Astrocyte of the cerebellum (primary cell): ENCODE measurements around the gene EPS8L2.
"Not testable (repeated sequence)": the region's sequence is repeated elsewhere in the genome, so short reads cannot be mapped to it uniquely, and the experiment has no call there.

Experiments
- DNase-seq: peaks from one replicate; pipeline ENCODE4 v3.0.0-alpha.2; 2011; ENCODE audit warnings: low read depth
- H3K4me3 ChIP-seq: 2 replicates; pipeline ENCODE4 v1.5.1; 2011; ENCODE audit warnings: mild to moderate bottlenecking, low read depth, low read length, moderate library complexity
- in situ Hi-C: cut with HindIII; loops from 2 replicates; pipeline ENCODE4 v1.10.0; 2017; ENCODE audit warnings: low sequenced_read_pairs
- TF ChIP-seq, protein P1 (sequence below): IDR thresholded peaks from 2 replicates; pipeline ENCODE4 v1.5.1; 2012; ENCODE audit warnings: low read length, low read depth, moderate library complexity, mild to moderate bottlenecking; ENCODE audit errors: missing control alignments

EPS8L2 gene

DNA sequence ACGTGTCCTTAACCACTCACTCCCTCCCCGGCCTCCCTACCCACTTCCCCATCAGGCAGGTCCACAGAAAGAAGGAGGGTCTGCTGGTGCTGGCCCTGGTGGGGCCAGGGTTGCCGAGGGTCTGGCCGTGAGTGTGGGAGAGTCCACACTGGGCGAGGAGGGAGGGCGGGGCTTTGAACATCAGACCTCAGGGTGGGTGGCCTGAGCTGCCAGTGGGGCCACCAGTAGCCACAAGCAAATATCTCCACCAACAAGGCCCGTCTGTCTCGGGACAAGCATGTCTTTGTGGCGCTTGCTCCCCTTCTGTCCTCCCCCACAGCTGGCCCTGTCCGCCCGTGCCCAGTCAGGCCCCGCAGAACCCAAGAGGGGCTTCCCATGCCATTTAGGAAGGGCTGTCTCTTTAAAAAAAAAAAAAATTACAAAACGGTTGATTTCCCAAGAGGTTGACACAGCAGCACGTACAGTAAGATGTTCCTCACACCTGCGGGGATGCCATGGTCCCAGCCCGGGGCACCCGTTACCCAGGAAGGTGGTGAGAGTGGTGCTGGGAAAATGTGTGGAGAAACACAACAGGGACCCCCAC is 23.6 kb downstream of the EPS8L2 start:
- no peak for DNase-seq
- in situ Hi-C loops: no loop called here
- no peak overlapping the region for H3K4me3 ChIP-seq
- TF ChIP-seq, protein P1, sequence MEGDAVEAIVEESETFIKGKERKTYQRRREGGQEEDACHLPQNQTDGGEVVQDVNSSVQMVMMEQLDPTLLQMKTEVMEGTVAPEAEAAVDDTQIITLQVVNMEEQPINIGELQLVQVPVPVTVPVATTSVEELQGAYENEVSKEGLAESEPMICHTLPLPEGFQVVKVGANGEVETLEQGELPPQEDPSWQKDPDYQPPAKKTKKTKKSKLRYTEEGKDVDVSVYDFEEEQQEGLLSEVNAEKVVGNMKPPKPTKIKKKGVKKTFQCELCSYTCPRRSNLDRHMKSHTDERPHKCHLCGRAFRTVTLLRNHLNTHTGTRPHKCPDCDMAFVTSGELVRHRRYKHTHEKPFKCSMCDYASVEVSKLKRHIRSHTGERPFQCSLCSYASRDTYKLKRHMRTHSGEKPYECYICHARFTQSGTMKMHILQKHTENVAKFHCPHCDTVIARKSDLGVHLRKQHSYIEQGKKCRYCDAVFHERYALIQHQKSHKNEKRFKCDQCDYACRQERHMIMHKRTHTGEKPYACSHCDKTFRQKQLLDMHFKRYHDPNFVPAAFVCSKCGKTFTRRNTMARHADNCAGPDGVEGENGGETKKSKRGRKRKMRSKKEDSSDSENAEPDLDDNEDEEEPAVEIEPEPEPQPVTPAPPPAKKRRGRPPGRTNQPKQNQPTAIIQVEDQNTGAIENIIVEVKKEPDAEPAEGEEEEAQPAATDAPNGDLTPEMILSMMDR: no peak

DNA sequence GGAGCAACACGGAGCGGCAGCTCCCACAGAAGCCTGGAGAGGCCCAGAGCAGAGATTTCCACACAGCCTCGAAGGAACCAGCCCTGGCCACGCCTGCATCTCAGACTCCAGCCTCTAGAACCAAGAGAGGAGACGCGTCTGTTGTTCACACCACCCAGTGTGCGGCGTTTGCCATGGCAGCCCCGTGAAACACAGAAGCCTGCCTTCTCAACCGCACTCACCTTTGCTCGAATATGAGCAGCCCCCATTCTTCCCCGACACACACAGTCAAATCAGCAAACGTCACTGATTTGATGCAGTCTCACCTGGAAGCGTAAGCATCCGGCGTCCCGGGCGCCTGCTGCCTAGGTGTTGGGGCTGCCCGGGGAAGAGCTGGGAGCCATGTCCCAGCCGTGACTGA is 27.0 kb downstream of the EPS8L2 start:
- in situ Hi-C loops: no loop called here
- no peak overlapping the region for H3K4me3 ChIP-seq
- DNase-seq: no peak
- TF ChIP-seq, protein P1: no peak

DNA sequence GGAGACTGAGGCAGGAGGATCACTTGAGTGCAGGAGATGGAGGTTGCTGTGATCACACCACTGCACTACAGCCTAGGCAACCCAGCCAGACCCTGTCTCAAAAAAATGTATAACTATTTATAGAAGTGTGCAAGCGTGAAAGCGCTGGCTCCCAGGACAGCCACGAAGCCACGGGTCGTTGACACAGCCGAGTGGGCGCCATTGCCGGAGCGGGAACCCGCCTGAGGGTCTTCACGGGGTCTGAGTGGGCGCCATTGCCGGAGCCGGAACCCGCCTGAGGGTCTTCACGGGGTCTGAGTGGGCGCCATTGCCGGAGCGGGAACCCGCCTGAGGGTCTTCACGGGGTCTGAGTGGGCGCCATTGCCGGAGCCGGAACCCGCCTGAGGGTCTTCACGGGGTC is 28.5 kb downstream of the EPS8L2 start:
- H3K4me3 ChIP-seq, DNase-seq, in situ Hi-C loops: not testable (repeated sequence)

DNA sequence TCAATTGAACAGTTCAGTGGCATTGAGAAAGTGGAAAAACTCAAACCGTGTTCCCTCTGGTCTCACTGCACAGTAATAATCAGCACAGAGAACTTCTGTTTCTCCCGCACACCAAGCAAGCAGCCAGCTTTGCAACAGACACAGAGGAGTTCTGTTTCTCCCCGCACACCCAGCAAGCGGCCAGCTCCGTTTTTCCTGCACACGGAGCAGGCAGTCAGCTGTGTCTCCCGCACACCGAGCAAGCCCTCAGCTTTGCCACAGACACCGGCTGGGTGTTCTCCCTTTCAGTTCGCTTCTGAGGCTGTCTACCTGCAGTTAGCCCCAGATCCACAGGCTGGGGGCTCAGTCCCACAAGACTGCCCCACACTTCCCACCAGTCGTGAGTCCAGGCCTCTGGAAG is 31.3 kb downstream of the EPS8L2 start:
- in situ Hi-C loops: no loop called here
- TF ChIP-seq, protein P1: no peak
- H3K4me3 ChIP-seq: no peak overlapping the region
- no peak for DNase-seq

DNA sequence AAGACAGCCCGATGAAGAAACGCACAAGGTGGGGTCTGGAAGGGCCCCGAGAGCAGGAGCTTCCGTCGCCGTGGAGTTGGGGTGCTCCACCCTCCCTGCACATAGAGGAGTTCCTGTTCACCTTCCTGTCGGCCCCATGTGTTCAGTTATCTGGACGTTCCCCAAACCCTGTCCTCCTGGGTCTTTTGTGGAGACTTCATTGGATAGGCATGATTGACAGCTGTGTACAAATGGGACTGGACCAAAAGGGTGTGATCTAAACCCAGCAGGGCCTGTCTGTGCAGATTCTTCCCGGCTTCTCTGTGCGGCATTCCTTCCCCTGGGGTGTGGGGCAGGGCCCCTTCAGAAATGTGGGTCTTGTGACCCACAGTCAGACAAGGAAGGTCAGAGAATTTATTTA is 31.9 kb downstream of the EPS8L2 start:
- DNase-seq, H3K4me3 ChIP-seq, in situ Hi-C loops: not testable (repeated sequence)

DNA sequence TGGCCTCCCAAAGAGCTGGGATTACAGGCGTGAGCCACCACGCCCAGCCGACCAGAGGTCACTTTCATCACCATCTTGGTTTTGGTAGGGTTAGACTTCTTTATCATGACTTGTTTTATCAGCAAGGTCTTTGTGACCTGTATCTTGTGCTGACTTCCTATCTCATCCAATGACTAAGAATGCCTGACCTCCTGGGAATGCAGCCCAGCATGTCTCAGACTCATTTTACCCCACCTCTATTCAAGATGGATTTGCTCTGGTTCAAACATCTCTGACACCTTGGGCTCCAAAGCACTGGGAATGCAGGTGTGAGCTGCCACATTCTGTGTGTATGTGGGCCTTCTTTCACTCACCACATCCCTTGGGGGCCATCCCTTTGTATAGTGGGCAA is 36.1 kb downstream of the EPS8L2 start:
- DNase-seq: no peak
- no peak overlapping the region for H3K4me3 ChIP-seq
- in situ Hi-C loops: no loop called here
- TF ChIP-seq, protein P1: no peak

DNA sequence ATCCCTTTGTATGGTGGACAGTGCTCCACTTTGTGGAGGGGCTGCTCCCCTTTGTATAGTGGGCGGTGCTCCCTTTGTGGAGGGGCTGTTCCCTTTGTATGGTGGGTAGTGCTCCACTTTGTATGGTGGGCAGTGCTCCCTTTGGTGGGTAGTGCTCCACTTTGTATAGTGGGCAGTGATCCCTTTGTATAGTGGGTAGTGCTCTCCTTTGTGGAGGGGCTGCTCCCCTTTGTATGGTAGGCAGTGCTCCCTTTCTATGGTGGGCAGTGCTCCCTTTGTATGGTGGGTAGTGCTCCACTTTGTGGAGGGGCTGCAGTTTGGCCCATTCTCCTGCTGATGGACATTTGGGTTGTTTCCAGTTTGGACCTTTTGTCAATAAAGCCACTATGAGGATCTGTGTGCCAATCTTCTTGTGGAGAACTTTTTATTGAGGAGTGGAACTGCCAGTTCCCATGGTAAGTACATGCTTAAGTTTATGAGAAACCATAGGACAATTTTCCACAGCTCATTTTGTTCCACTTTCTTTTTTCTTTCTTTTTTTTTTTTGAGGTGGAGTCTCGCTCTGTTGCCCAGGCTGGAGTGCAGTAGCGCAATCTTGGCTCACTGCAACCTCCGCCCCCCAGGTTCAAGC is 36.7 kb downstream of the EPS8L2 start:
- in situ Hi-C loops: no loop called here
- DNase-seq: no peak
- TF ChIP-seq, protein P1: no peak
- H3K4me3 ChIP-seq: no peak overlapping the region
